ENCODE measurements around the gene C14orf93. TPM values are rescaled to one million over a fixed set of nuclear protein-coding genes. Genes with fewer than 3 reads are reported as not detected.

Gene C14orf93
- total and polyA plus RNA-seq, 4 donors = 7.5 to 14.9 (median 9.3) TPM

- no peak for ATAC-seq (ENCODE audit: insufficient read depth, low FRiP score)
- 43% methylated on average over 17 of the region's 17 CpGs for WGBS, 2 donors
- TF ChIP-seq CTCF (IDR thresholded peaks at IDR 0.05; ENCODE audit: control extremely low read depth, extremely low read depth) = no peak
Measured at GRCh38 chr14:23033801-23034497, 24.0 kb upstream of the C14orf93 start.

GRCh38 chr14:23033251-23033727, 23.3 kb upstream of the C14orf93 start:
- no peaks in the 10 kb centered on the region for H3K27me3 ChIP-seq (ENCODE audit: control insufficient read depth in 3 of 3, insufficient read depth in 3 of 3, low read length in 2 of 3)
- H3K36me3 ChIP-seq (ENCODE audit: control insufficient read depth in 4 of 4, insufficient read depth in 4 of 4, low read length in 4 of 4) = peaks cover 5 to 17% (median 13%) of the 10 kb centered on the region in 4 donors
- no peak for DNase-seq
- H3K9me3 ChIP-seq (ENCODE audit: control insufficient read depth in 4 of 4, insufficient read depth in 3 of 4, low read length in 3 of 4) = no peaks in the 10 kb centered on the region
- no peak overlapping the region for H3K4me3 ChIP-seq
- peaks cover 0 to 17% (median 13%) of the 10 kb centered on the region in 5 donors for H3K4me1 ChIP-seq (ENCODE audit: control insufficient read depth in 5 of 5, insufficient read depth in 5 of 5, low read length in 5 of 5)
- no peak overlapping the region for H3K27ac ChIP-seq (ENCODE audit: low read depth in 1 of 2, low read length in 1 of 2)
- 93 to 94% methylated on average over 10 of the region's 10 CpGs for whole genome bisulfite sequencing, 2 donors
- ATAC-seq (ENCODE audit: insufficient read depth, low FRiP score) = no peak
- H3K9ac ChIP-seq (ENCODE audit: insufficient read depth in 1 of 2, low read length in 2 of 2) = peak overlapping the region in 1 of 2 donors; percentile 84
- no peak for TF ChIP-seq CTCF (IDR thresholded peaks at IDR 0.05; ENCODE audit: control extremely low read depth, extremely low read depth)

More at GRCh38 chr14:23033801-23034497, 24.0 kb upstream of the C14orf93 start:
- Histone ChIP-seq H3K9ac (ENCODE audit: insufficient read depth in 1 of 2, low read length in 2 of 2) (peak overlapping the region; percentile 84 to 96), H3K4me3 (peak overlapping the region; percentile 96), H3K9me3 (ENCODE audit: control insufficient read depth in 4 of 4, insufficient read depth in 3 of 4, low read length in 3 of 4) (no peaks in the 10 kb centered on the region), H3K27me3 (ENCODE audit: control insufficient read depth in 3 of 3, insufficient read depth in 3 of 3, low read length in 2 of 3) (no peaks in the 10 kb centered on the region), H3K36me3 (ENCODE audit: control insufficient read depth in 4 of 4, insufficient read depth in 4 of 4, low read length in 4 of 4) (peaks cover 4 to 17% (median 10%) of the 10 kb centered on the region in 4 donors), H3K4me1 (ENCODE audit: control insufficient read depth in 5 of 5, insufficient read depth in 5 of 5, low read length in 5 of 5) (peaks cover 0 to 17% (median 10%) of the 10 kb centered on the region in 5 donors), H3K27ac (ENCODE audit: low read depth in 1 of 2, low read length in 1 of 2) (peak overlapping the region; percentile 97 to 99)
- no peak for DNase-seq

GRCh38 chr14:23030936-23031335, 21.0 kb upstream of the C14orf93 start:
- WGBS, 2 donors = 96 to 97% methylated on average over 4 of the region's 4 CpGs
- no peak overlapping the region for H3K9ac ChIP-seq (ENCODE audit: insufficient read depth in 1 of 2, low read length in 2 of 2)
- TF ChIP-seq CTCF (IDR thresholded peaks at IDR 0.05; ENCODE audit: control extremely low read depth, extremely low read depth) = no peak
- H3K27me3 ChIP-seq (ENCODE audit: control insufficient read depth in 3 of 3, insufficient read depth in 3 of 3, low read length in 2 of 3) = no peaks in the 10 kb centered on the region
- peaks cover 0 to 20% (median 13%) of the 10 kb centered on the region in 5 donors for H3K4me1 ChIP-seq (ENCODE audit: control insufficient read depth in 5 of 5, insufficient read depth in 5 of 5, low read length in 5 of 5)
- peaks cover 5 to 20% (median 15%) of the 10 kb centered on the region in 4 donors for H3K36me3 ChIP-seq (ENCODE audit: control insufficient read depth in 4 of 4, insufficient read depth in 4 of 4, low read length in 4 of 4)
- H3K4me3 ChIP-seq = no peak overlapping the region
- ATAC-seq (ENCODE audit: insufficient read depth, low FRiP score) (no peak), DNase-seq (no peak)
- no peak overlapping the region for H3K27ac ChIP-seq (ENCODE audit: low read depth in 1 of 2, low read length in 1 of 2)
- no peaks in the 10 kb centered on the region for H3K9me3 ChIP-seq (ENCODE audit: control insufficient read depth in 4 of 4, insufficient read depth in 3 of 4, low read length in 3 of 4)
